ENCODE data around the gene STIM1.

DNA sequence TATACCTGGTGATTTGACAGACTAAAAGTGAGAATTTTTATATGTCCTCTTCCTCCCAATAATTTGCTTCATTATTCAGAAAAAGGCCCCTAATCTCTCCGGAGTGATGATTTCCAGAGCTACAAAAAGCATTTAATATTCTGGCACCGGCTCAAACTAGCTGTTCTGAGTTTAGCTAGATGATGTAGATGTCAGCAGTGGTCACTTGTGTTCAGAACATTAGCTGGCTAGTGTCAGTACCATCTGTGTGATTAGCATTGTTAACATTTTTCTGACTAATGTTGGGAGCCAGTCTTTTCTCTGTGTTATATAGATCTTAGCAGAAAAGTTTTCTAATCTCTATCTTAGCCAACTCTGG is 170.5 kb downstream of the STIM1 start:
- TF ChIP-seq, protein P1, sequence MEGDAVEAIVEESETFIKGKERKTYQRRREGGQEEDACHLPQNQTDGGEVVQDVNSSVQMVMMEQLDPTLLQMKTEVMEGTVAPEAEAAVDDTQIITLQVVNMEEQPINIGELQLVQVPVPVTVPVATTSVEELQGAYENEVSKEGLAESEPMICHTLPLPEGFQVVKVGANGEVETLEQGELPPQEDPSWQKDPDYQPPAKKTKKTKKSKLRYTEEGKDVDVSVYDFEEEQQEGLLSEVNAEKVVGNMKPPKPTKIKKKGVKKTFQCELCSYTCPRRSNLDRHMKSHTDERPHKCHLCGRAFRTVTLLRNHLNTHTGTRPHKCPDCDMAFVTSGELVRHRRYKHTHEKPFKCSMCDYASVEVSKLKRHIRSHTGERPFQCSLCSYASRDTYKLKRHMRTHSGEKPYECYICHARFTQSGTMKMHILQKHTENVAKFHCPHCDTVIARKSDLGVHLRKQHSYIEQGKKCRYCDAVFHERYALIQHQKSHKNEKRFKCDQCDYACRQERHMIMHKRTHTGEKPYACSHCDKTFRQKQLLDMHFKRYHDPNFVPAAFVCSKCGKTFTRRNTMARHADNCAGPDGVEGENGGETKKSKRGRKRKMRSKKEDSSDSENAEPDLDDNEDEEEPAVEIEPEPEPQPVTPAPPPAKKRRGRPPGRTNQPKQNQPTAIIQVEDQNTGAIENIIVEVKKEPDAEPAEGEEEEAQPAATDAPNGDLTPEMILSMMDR (IDR thresholded peaks at IDR 0.05; ENCODE audit: insufficient read depth, low read length): no peak
- TF ChIP-seq, protein P2, sequence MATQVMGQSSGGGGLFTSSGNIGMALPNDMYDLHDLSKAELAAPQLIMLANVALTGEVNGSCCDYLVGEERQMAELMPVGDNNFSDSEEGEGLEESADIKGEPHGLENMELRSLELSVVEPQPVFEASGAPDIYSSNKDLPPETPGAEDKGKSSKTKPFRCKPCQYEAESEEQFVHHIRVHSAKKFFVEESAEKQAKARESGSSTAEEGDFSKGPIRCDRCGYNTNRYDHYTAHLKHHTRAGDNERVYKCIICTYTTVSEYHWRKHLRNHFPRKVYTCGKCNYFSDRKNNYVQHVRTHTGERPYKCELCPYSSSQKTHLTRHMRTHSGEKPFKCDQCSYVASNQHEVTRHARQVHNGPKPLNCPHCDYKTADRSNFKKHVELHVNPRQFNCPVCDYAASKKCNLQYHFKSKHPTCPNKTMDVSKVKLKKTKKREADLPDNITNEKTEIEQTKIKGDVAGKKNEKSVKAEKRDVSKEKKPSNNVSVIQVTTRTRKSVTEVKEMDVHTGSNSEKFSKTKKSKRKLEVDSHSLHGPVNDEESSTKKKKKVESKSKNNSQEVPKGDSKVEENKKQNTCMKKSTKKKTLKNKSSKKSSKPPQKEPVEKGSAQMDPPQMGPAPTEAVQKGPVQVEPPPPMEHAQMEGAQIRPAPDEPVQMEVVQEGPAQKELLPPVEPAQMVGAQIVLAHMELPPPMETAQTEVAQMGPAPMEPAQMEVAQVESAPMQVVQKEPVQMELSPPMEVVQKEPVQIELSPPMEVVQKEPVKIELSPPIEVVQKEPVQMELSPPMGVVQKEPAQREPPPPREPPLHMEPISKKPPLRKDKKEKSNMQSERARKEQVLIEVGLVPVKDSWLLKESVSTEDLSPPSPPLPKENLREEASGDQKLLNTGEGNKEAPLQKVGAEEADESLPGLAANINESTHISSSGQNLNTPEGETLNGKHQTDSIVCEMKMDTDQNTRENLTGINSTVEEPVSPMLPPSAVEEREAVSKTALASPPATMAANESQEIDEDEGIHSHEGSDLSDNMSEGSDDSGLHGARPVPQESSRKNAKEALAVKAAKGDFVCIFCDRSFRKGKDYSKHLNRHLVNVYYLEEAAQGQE (IDR thresholded peaks at IDR 0.05; ENCODE audit: insufficient replicate concordance, low read depth): no peak
- no peak for TF ChIP-seq GABPA (IDR thresholded peaks at IDR 0.05; ENCODE audit: low read depth)

All from HL-60 (cell line).